Osteoblast (primary cell): ENCODE measurements around the gene DRC3. TPM values are rescaled to one million over a fixed set of nuclear protein-coding genes. Genes with fewer than 3 reads are reported as not detected.

Source experiments
- DNase-seq: peaks from one replicate; pipeline ENCODE4 v3.0.0; 2011; ENCODE audit warnings: low spot score, mixed read lengths; ENCODE audit not compliant: insufficient read length; ENCODE audit errors: missing footprints
- H2AFZ ChIP-seq: 2 replicates; pipeline ENCODE4 v1.6.0; 2011; ENCODE audit warnings: mild to moderate bottlenecking, low read length
- H3K27ac ChIP-seq: 2 replicates; pipeline ENCODE4 v1.5.1; 2011; ENCODE audit warnings: mild to moderate bottlenecking, low read depth, low read length, moderate library complexity
- H3K27me3 ChIP-seq: 2 replicates; pipeline ENCODE4 v1.6.0; 2012; ENCODE audit warnings: mild to moderate bottlenecking, control low read depth, inconsistent platforms, low read length, moderate library complexity; ENCODE audit not compliant: insufficient read depth
- H3K36me3 ChIP-seq: 2 replicates; pipeline ENCODE4 v1.5.1; 2011; ENCODE audit warnings: mild to moderate bottlenecking, low read length, control low read depth, moderate library complexity; ENCODE audit not compliant: insufficient read depth
- H3K4me1 ChIP-seq: 2 replicates; pipeline ENCODE4 v1.5.1; 2011; ENCODE audit warnings: mild to moderate bottlenecking, low read length, control low read depth, moderate library complexity; ENCODE audit not compliant: insufficient read depth
- H3K4me2 ChIP-seq: 2 replicates; pipeline ENCODE4 v1.6.0; 2011; ENCODE audit warnings: mild to moderate bottlenecking, low read length; ENCODE audit not compliant: insufficient read depth
- H3K4me3 ChIP-seq: fragments of 200-600 bp; sonication (generic); 3 replicates; pipeline ENCODE4 v1.5.1; 2012; ENCODE audit warnings: mild to moderate bottlenecking, low read length, inconsistent platforms; ENCODE audit not compliant: insufficient read depth
- H3K79me2 ChIP-seq: 2 replicates; pipeline ENCODE4 v1.6.0; 2012; ENCODE audit warnings: mild to moderate bottlenecking, low read length, control low read depth, inconsistent platforms; ENCODE audit not compliant: insufficient read depth
- H3K9me3 ChIP-seq: 2 replicates; pipeline ENCODE4 v1.5.1; 2011; ENCODE audit warnings: low read depth, low read length, control low read depth
- H4K20me1 ChIP-seq: 2 replicates; pipeline ENCODE4 v1.6.0; 2012; ENCODE audit warnings: mild to moderate bottlenecking, low read length, control low read depth; ENCODE audit not compliant: insufficient read depth
- total RNA-seq: library from RNA; depleted of rRNA; stranded (reverse); fragments of >200 nt; gene quantifications from 2 replicates; pipeline ENCODE4 v1.2.3, GENCODE V29; 2012
- TF ChIP-seq, protein P1 (sequence below): IDR thresholded peaks from 2 replicates; pipeline ENCODE4 v1.5.1; 2011; ENCODE audit warnings: mild to moderate bottlenecking, low read depth, low read length, moderate library complexity; ENCODE audit errors: extremely low read depth

The DRC3 gene
- total RNA-seq, 1 donor = 2.9 TPM

DNA sequence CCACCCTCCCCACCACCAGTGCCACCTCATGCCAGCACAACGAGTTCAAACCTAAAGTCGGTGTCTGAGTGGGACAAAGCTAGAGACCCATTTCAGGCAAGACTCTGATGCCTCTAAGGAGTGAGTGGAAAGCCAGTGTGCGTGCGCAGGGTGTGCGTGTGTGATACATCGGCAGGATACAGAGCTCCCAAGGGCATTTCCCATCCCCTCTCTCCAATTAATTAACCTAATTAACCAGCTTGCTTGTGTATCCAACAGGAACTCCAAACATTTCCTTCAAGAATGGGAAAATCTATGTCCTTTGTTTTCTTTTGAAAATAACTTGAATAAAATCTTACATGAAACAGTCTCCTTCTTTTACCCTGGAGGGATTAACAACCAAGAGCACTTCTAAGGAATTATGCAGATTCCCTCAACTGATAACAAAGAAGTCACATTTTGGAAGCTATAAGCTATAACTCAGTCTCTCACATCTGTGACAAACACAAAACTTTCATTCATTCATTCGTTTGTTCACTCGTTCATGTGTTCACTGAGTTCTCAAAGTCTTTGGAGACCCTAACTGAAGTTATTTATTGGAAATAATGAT, 56.4 kb downstream of the DRC3 start:
- TF ChIP-seq, protein P1, sequence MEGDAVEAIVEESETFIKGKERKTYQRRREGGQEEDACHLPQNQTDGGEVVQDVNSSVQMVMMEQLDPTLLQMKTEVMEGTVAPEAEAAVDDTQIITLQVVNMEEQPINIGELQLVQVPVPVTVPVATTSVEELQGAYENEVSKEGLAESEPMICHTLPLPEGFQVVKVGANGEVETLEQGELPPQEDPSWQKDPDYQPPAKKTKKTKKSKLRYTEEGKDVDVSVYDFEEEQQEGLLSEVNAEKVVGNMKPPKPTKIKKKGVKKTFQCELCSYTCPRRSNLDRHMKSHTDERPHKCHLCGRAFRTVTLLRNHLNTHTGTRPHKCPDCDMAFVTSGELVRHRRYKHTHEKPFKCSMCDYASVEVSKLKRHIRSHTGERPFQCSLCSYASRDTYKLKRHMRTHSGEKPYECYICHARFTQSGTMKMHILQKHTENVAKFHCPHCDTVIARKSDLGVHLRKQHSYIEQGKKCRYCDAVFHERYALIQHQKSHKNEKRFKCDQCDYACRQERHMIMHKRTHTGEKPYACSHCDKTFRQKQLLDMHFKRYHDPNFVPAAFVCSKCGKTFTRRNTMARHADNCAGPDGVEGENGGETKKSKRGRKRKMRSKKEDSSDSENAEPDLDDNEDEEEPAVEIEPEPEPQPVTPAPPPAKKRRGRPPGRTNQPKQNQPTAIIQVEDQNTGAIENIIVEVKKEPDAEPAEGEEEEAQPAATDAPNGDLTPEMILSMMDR = no peak
- no peak for DNase-seq

DNA sequence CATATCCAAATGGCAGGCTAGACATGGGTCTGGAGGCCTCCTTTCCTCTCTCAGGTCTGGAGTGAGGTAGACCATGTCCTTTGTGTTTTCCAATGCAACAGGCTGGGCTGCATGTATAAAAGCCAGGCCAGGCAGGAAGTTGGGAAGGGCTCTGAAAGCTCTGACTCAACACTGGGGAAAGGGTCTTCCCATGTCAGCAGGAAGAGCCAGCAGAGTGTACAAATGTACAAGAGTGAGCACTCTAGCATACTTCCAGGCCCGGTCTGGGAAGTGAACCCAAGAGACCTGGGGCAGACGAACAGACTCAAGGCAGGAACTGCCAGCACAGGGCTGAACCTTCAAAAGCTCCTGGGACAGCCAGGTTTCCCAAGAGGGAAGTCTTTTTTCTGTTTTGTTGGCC, 59.3 kb downstream of the DRC3 start:
- Histone ChIP-seq H3K27me3 (no peaks in the 10 kb centered on the region), H3K9me3 (no peaks in the 10 kb centered on the region), H3K4me2 (no peak overlapping the region), H2AFZ (no peak overlapping the region), H3K4me1 (no peaks in the 10 kb centered on the region), H3K27ac (no peak overlapping the region), H3K36me3 (no peaks in the 10 kb centered on the region), H3K79me2 (peaks cover 14% of the 10 kb centered on the region), H3K4me3 (no peak overlapping the region), H4K20me1 (no peaks in the 10 kb centered on the region)
- DNase-seq = no peak
- TF ChIP-seq, protein P1 = no peak

More for the DNA sequence above, 56.4 kb downstream of the DRC3 start:
- Histone ChIP-seq H3K4me1 (peaks cover 18% of the 10 kb centered on the region), H3K27ac (no peak overlapping the region), H4K20me1 (peaks cover 12% of the 10 kb centered on the region), H3K27me3 (no peaks in the 10 kb centered on the region), H3K4me3 (no peak overlapping the region), H2AFZ (no peak overlapping the region), H3K9me3 (no peaks in the 10 kb centered on the region), H3K79me2 (peaks cover 7% of the 10 kb centered on the region), H3K36me3 (no peaks in the 10 kb centered on the region), H3K4me2 (no peak overlapping the region)

DNA sequence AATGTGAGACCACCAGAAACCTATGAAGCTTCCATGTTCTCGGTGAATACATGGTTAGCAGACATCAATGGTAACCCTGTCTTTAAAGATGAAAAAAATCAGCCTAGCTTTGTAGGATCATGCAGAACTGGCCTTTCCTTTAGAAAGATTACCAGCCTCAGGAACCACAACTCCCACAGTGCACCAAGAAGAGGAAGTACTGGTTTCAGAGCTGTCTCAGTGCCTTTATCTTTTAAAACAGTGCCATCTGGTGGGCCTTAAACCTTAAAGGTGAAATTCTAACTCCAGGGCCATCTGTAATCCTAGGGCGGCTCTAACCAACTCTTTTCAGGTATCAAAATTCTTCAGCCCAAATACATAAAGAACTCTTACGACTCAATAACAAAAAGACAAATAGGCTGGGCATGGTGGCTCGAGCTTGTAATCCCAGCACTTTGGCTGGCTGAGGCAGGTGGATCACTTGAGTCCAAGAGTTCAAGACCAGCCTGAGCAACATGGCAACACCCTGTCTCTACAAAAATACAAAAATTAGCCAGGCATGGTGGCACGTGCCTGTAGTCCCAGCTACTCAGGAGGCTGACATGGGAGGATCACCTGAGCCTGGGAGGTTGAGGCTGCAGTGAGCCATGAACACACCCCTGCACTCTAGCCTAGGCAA, 60.9 kb downstream of the DRC3 start:
- Histone ChIP-seq H3K4me3 (no peak overlapping the region), H3K36me3 (no peaks in the 10 kb centered on the region), H3K4me2 (no peak overlapping the region), H3K79me2 (peaks cover 29% of the 10 kb centered on the region), H3K4me1 (peaks cover 8% of the 10 kb centered on the region), H2AFZ (no peak overlapping the region), H4K20me1 (no peaks in the 10 kb centered on the region), H3K27ac (no peak overlapping the region), H3K9me3 (no peaks in the 10 kb centered on the region), H3K27me3 (no peaks in the 10 kb centered on the region)
- TF ChIP-seq, protein P1 = peak; percentile 68
- peak; percentile 93 for DNase-seq

DNA sequence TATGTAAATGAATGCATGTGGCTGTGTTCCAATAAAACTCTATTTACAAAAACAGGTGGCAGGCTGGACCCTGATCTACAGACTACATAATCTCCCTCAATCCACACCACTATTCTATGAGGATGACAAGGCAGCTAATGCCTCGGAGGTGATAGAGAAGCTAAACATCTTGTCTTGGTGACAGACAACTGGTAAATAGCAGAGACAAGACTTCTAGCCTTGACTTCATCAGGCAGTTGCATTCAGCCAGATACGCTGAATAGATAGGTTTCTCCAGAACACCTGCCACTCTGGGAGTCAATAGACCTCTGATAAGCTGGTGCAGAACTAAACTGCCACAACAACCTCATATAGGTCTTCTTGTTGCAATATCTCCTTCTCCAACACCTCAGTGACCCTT, 63.0 kb downstream of the DRC3 start:
- no peaks in the 10 kb centered on the region for H3K27me3 ChIP-seq
- H3K36me3 ChIP-seq = no peaks in the 10 kb centered on the region
- no peak for DNase-seq
- H2AFZ ChIP-seq = no peak overlapping the region
- peaks cover 4% of the 10 kb centered on the region for H4K20me1 ChIP-seq
- TF ChIP-seq, protein P1 = no peak
- H3K4me3 ChIP-seq = no peak overlapping the region
- peaks cover 45% of the 10 kb centered on the region for H3K79me2 ChIP-seq
- H3K4me2 ChIP-seq = no peak overlapping the region
- H3K27ac ChIP-seq = no peak overlapping the region
- peaks cover 15% of the 10 kb centered on the region for H3K4me1 ChIP-seq
- no peaks in the 10 kb centered on the region for H3K9me3 ChIP-seq
